ENCODE measurements around the gene VPS26C.

VPS26C gene

DNA sequence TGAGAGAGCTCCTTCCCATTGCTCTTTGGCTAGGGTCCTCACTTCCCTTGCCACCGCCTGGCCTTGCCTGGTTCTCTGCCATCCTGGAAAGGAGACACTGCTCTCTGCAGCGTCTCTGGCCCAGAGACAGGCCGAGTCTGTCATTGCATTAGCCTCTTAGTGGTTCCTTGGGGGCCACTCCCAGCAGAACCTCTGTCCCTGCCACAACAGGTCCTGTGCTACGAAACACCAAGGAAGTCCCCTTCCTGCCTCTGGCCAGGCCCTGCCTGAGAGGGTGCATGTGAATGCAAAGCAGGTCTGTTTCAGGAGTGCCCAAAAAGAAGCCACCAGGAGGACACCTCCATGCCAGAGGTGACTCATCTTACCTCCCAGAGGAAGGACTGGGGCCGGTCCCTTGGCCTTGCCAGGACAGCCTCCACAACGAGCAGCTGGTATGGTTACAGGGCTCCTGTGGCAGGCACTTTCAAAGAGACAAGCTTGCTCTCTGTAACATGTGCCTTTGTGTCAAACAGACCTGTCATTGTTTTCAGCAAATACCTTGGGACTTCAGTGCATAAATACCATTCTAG lies 59.6 kb downstream of the VPS26C start:
- Histone ChIP-seq H3K4me3 (ENCODE audit: insufficient read length, low read depth) (no peak overlapping the region), H3K9ac (ENCODE audit: insufficient read length, low read depth) (no peak overlapping the region), H3K4me1 (ENCODE audit: insufficient read depth, insufficient read length) (peaks cover 11% of the 10 kb centered on the region), H3K36me3 (ENCODE audit: insufficient read depth, insufficient read length, low read length) (peaks cover 12% of the 10 kb centered on the region), H3K27me3 (ENCODE audit: insufficient read depth, insufficient read length) (no peaks in the 10 kb centered on the region), H3K9me3 (ENCODE audit: insufficient read depth, low read length) (peaks cover 15% of the 10 kb centered on the region)
- no peak for DNase-seq (ENCODE audit: low read depth, low spot score)
- no peak for TF ChIP-seq ZNF274 (IDR thresholded peaks at IDR 0.05; ENCODE audit: low read depth, low read length)
- no peak for TF ChIP-seq YY1 (IDR thresholded peaks at IDR 0.05; ENCODE audit: insufficient read depth, insufficient read length)
- no peak for TF ChIP-seq SUZ12 (IDR thresholded peaks at IDR 0.05; ENCODE audit: extremely low read depth, insufficient read depth, insufficient read length)

DNA sequence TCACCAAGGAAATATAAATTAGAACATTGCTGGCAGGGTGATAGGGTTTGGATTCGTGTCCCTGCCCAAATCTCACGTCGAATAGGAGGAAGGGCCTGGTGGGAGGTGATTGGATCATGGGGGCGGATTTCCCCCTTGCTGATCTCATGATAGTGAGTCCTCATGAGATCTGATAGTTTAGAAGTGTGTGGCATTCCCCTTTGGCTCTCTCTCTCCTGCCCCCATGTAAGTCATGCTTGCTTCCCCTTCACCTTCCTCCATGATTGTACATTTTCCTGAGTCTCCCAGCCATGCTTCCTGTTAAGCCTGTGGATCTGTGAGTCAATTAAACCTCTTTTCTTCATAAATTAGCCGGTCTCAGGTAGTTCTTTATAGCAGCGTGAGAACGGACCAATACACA lies 60.6 kb downstream of the VPS26C start:
- Histone ChIP-seq H3K9me3 (ENCODE audit: insufficient read depth, low read length) (peaks cover 15% of the 10 kb centered on the region), H3K27me3 (ENCODE audit: insufficient read depth, insufficient read length) (no peaks in the 10 kb centered on the region), H3K9ac (ENCODE audit: insufficient read length, low read depth) (no peak overlapping the region), H3K36me3 (ENCODE audit: insufficient read depth, insufficient read length, low read length) (peaks cover 22% of the 10 kb centered on the region), H3K4me1 (ENCODE audit: insufficient read depth, insufficient read length) (peaks cover 11% of the 10 kb centered on the region), H3K4me3 (ENCODE audit: insufficient read length, low read depth) (no peak overlapping the region)
- DNase-seq (ENCODE audit: low read depth, low spot score): no peak
- TF ChIP-seq ZNF274 (IDR thresholded peaks at IDR 0.05; ENCODE audit: low read depth, low read length): no peak
- no peak for TF ChIP-seq YY1 (IDR thresholded peaks at IDR 0.05; ENCODE audit: insufficient read depth, insufficient read length)

DNA sequence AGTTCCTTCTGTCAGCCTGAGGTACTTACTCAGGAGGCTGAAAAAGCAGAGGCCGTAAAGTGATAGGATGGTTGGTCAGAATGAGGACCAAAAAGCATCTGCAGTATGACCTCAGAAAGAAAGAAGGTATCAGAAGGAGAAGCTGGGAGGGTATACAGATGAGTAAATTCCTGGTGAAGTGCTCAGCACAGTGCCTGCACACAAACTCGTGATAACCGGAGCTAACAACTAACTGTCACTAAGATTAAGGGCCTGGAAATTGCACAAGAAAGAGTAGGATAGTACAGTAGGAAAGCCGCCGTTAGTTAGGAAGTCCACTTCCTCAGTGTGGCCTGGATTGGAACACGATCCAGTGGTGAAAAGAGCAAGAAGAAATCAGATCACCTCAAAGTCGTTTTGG lies 62.6 kb downstream of the VPS26C start:
- H3K4me3 ChIP-seq (ENCODE audit: insufficient read length, low read depth): no peak overlapping the region
- no peaks in the 10 kb centered on the region for H3K9me3 ChIP-seq (ENCODE audit: insufficient read depth, low read length)
- H3K4me1 ChIP-seq (ENCODE audit: insufficient read depth, insufficient read length): peaks cover 14% of the 10 kb centered on the region
- no peak for DNase-seq (ENCODE audit: low read depth, low spot score)
- H3K36me3 ChIP-seq (ENCODE audit: insufficient read depth, insufficient read length, low read length): peaks cover 41% of the 10 kb centered on the region
- no peak for TF ChIP-seq YY1 (IDR thresholded peaks at IDR 0.05; ENCODE audit: insufficient read depth, insufficient read length)
- no peak for TF ChIP-seq SUZ12 (IDR thresholded peaks at IDR 0.05; ENCODE audit: extremely low read depth, insufficient read depth, insufficient read length)
- no peak for TF ChIP-seq ZNF274 (IDR thresholded peaks at IDR 0.05; ENCODE audit: low read depth, low read length)
- H3K27me3 ChIP-seq (ENCODE audit: insufficient read depth, insufficient read length): no peaks in the 10 kb centered on the region
- H3K9ac ChIP-seq (ENCODE audit: insufficient read length, low read depth): no peak overlapping the region

DNA sequence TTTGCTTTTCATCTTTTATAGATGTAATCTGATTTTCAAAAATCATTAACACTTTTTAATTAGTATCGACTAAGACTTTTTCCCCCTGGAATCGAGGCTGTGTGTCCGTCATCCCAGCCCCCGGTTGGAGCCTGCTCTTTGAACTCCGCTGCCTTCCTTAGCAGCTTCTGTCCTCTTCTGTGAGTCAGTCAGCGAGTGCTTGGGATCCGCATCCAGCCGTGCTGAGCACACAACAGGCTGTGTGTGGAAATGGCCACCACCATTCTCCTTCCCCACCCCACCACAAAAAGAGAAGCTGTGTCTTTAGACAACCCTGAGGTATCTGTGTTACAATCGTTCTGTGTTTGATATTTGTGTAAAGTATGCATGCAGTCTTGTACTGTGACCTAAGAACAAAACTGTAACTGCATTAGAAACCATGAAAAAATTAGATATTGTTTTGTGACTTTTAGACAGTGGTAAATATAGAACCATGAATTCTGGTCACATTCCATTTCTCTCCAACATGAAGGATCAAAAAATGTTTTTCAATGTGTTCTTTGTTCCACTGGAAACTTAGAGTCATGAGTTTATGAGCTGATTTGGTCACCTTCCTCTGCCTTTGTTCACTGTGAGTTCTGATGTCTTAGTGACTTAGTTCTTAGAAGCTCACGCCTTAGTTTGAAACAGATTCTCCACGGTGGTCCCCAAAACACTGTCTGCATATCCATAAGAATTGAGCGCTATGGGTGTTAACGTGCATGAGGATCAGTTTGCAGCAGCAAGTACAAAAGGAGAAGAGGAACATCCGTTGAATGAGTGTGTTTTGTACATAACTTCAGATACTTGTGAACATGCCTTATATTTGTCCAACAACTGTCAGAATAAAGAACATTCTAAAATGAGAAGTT lies 64.7 kb downstream of the VPS26C start:
- H3K36me3 ChIP-seq (ENCODE audit: insufficient read depth, insufficient read length, low read length): peaks cover 59% of the 10 kb centered on the region
- H3K9ac ChIP-seq (ENCODE audit: insufficient read length, low read depth): no peak overlapping the region
- TF ChIP-seq YY1 (IDR thresholded peaks at IDR 0.05; ENCODE audit: insufficient read depth, insufficient read length) (no peak), SUZ12 (IDR thresholded peaks at IDR 0.05; ENCODE audit: extremely low read depth, insufficient read depth, insufficient read length) (no peak), ZNF274 (IDR thresholded peaks at IDR 0.05; ENCODE audit: low read depth, low read length) (no peak)
- H3K9me3 ChIP-seq (ENCODE audit: insufficient read depth, low read length): no peaks in the 10 kb centered on the region
- no peak overlapping the region for H3K4me3 ChIP-seq (ENCODE audit: insufficient read length, low read depth)
- no peak for DNase-seq (ENCODE audit: low read depth, low spot score)
- H3K4me1 ChIP-seq (ENCODE audit: insufficient read depth, insufficient read length): peaks cover 7% of the 10 kb centered on the region
- H3K27me3 ChIP-seq (ENCODE audit: insufficient read depth, insufficient read length): no peaks in the 10 kb centered on the region

DNA sequence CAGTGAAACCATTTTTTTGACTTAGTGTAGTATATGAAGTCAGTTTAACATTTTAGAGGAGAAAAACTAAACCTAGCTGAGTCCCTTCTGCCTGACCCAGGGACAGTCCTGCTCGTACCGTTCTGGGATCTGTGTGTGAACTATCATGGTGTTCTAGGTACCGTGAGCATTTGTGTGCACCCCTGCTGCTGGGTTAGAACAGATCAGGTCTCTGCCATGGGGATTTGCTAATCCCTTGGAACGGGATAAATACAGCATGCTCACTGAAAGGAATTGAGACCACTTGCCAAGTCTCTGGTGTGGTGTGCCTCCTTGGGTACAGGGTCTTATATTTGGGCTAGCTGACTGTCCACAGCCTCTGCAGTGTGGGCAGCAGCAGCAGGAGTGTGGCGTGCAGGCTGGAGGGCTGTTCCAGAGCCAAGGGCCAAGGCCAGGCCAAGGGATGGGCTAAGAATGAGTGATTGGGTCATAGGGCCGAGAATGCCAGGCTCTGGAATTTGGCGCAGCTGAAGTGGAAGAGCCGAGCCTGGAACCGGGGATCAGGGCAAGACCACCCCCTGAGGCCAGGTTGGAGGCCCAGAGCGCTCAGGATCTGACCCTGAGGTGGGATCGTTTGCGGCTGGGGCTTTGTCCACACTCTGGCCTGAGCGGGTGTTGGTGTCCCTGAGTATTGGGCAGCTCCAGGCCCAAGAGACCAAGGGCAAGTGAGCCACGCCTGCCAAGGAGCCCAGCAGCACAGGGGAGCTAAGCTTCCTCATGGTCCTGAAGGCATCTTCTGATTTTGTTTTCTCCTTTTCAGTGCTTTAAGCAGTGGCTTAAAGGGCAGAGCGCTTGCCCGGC lies 66.3 kb downstream of the VPS26C start:
- Histone ChIP-seq H3K27me3 (ENCODE audit: insufficient read depth, insufficient read length) (no peaks in the 10 kb centered on the region), H3K4me1 (ENCODE audit: insufficient read depth, insufficient read length) (peaks cover 4% of the 10 kb centered on the region), H3K36me3 (ENCODE audit: insufficient read depth, insufficient read length, low read length) (peaks cover 71% of the 10 kb centered on the region), H3K4me3 (ENCODE audit: insufficient read length, low read depth) (no peak overlapping the region), H3K9me3 (ENCODE audit: insufficient read depth, low read length) (no peaks in the 10 kb centered on the region), H3K9ac (ENCODE audit: insufficient read length, low read depth) (no peak overlapping the region)
- DNase-seq (ENCODE audit: low read depth, low spot score): no peak
- TF ChIP-seq SUZ12 (IDR thresholded peaks at IDR 0.05; ENCODE audit: extremely low read depth, insufficient read depth, insufficient read length): no peak
- no peak for TF ChIP-seq YY1 (IDR thresholded peaks at IDR 0.05; ENCODE audit: insufficient read depth, insufficient read length)
- TF ChIP-seq ZNF274 (IDR thresholded peaks at IDR 0.05; ENCODE audit: low read depth, low read length): no peak

DNA sequence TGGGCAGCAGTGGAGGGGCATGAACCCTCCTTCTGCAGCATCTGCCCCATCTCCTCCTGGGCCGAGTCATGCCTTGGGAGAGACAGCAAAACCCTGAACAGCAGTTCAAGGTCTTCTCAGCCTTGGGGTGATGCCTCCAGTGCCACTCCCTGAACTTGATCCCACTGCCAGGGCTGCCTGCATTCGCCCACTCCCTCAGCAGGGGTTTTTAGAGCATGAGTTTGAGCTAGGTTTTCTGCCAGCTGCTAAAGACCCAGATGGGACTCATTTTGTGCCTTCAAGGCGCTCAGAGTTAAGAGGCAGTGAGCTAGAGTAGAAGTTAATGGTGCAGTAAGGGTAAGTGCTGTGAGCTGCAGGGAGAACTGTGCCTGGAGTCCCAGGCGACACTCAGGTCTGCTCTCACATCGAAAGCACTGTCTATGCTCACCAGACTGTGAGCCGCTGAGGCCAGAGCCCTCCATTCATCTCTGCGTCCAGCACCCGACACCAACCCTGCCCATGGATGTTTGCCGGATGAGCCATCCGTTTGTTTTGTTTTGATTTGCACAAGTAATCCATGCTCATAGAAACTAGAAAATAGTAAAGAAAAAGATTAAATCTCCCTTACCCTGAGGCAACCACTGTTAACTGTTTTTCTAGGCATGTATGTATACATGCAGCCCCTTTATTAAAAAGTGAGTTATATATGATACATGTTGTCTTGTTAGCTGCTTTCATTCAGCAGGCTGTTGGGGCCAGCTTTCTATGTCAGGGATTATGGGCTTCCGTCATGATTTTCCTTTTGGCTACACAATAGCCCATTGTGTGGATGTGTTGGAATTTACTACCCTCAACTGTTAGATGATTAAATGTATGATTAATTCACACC lies 67.8 kb downstream of the VPS26C start:
- TF ChIP-seq SUZ12 (IDR thresholded peaks at IDR 0.05; ENCODE audit: extremely low read depth, insufficient read depth, insufficient read length) (no peak), YY1 (IDR thresholded peaks at IDR 0.05; ENCODE audit: insufficient read depth, insufficient read length) (no peak)
- H3K27me3 ChIP-seq (ENCODE audit: insufficient read depth, insufficient read length): no peaks in the 10 kb centered on the region
- no peak for DNase-seq (ENCODE audit: low read depth, low spot score)
- no peaks in the 10 kb centered on the region; the same call in 1 of the 2 replicates for H3K9me3 ChIP-seq (ENCODE audit: insufficient read depth, low read length)
- H3K9ac ChIP-seq (ENCODE audit: insufficient read length, low read depth): no peak overlapping the region
- H3K4me3 ChIP-seq (ENCODE audit: insufficient read length, low read depth): no peak overlapping the region
- peaks cover 4% of the 10 kb centered on the region for H3K4me1 ChIP-seq (ENCODE audit: insufficient read depth, insufficient read length)
- peaks cover 84% of the 10 kb centered on the region for H3K36me3 ChIP-seq (ENCODE audit: insufficient read depth, insufficient read length, low read length)

Measured in NT2/D1 (cell line).